ENCODE measurements around the gene FAM171A2. TPM values are rescaled to one million over a fixed set of nuclear protein-coding genes. Genes with fewer than 3 reads are reported as not detected.

The FAM171A2 gene
- total RNA-seq, 4 donors from 2014 or later = 1.0 to 8.1 (median 5.2) TPM

DNA sequence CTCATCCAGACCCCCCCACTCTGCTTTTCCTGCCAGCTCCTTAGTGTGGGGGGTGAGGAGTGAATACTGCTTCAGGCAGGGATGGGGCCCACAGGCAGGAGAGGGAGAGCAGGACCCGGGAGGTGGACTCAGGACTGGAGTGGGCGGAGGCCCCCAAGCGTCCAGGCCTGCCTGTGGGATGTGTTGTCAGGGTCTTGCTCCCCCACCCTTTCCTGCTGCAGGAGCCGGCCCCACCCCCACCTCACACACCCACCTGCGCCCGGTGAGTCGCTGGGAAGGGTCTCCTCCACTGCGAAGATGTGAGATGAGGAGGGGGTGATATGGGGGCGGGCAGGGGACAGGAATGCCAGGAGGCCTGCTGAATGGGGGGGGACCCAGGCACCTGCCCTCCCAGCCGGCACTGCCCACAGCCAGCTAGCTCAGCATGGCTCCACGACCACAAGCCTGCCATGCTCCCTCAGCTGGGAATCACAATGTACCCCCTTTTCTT, 1.1 kb downstream of the FAM171A2 start:
- H3K9me3 ChIP-seq = no peaks in the 10 kb centered on the region
- H3K27me3 ChIP-seq = peaks cover 0 to 12% of the 10 kb centered on the region in 2 donors
- WGBS, 2 donors = 12 to 16% methylated on average over 4 to 8 of the region's 11 CpGs
- TF ChIP-seq, protein P1, sequence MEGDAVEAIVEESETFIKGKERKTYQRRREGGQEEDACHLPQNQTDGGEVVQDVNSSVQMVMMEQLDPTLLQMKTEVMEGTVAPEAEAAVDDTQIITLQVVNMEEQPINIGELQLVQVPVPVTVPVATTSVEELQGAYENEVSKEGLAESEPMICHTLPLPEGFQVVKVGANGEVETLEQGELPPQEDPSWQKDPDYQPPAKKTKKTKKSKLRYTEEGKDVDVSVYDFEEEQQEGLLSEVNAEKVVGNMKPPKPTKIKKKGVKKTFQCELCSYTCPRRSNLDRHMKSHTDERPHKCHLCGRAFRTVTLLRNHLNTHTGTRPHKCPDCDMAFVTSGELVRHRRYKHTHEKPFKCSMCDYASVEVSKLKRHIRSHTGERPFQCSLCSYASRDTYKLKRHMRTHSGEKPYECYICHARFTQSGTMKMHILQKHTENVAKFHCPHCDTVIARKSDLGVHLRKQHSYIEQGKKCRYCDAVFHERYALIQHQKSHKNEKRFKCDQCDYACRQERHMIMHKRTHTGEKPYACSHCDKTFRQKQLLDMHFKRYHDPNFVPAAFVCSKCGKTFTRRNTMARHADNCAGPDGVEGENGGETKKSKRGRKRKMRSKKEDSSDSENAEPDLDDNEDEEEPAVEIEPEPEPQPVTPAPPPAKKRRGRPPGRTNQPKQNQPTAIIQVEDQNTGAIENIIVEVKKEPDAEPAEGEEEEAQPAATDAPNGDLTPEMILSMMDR (IDR thresholded peaks at IDR 0.05) = no peak
- TF ChIP-seq POLR2A (IDR thresholded peaks at IDR 0.05) (no peak), EP300 (IDR thresholded peaks at IDR 0.05) (no peak)
- no peaks in the 10 kb centered on the region for H3K36me3 ChIP-seq
- no peak overlapping the region for H3K27ac ChIP-seq
- peak overlapping the region in 3 of 4 donors; percentile 54 to 74 (median 71) for H3K4me3 ChIP-seq
- DNase-seq (ENCODE audit: low spot score in 2 of 2) = no peak
- peaks cover 0 to 38% (median 17%) of the 10 kb centered on the region in 4 donors for H3K4me1 ChIP-seq

DNA sequence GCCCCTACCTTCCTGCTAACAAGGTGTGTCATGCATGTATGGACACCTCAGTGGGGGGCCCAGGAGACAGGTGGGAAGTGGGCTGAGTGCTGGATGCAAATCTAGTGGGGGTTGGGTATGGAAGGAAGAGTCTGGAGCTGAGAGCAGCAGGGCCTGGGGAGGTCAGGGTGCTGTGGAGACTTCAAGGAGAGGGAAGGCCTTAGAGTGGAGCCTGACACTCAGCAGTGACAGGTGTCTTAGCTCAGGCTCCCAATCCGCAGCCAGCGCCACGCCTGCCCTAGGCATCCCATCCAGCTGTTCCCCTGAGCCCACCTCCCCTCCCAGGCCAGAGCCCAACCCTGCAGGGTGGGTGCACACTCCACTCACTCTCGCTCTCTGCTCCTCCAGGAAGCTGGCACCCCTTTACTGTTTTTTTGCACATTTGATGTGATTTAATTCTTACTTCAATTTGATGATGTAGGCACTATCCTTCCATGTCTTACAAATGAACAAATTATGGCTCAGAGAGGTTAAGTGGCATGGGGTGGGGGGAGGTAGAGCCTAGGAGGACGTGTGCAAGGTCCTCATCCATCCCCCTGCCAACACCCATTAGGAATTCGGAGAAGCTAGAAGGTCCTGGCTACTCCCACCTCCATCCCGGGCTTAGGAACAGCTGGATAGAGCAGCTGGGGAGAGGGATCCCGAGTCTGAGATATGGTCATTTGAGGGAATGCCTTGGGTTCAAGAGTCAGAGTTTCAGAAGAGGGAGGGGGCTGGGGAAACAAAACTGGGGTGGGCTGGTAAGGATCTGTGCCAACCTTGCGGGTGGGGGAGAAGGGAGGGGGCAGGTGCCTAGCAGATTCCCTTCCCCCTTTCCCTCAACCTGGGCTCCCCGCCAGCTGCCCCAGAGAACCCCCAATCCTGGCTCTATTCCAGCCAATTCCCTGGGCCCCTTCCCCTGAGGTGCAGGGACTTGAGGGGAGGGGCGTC, 2.1 kb downstream of the FAM171A2 start:
- DNase-seq (ENCODE audit: low spot score in 2 of 2) = no peak
- WGBS, 2 donors = 49 to 52% methylated on average over 11 of the region's 11 CpGs
- Histone ChIP-seq H3K27me3 (peaks cover 0 to 12% of the 10 kb centered on the region in 2 donors), H3K36me3 (no peaks in the 10 kb centered on the region), H3K4me1 (peaks cover 0 to 38% (median 17%) of the 10 kb centered on the region in 4 donors), H3K4me3 (no peak overlapping the region), H3K9me3 (no peaks in the 10 kb centered on the region), H3K27ac (no peak overlapping the region)
- TF ChIP-seq, protein P1 (IDR thresholded peaks at IDR 0.05) = no peak
- no peak for TF ChIP-seq EP300 (IDR thresholded peaks at IDR 0.05)
- TF ChIP-seq POLR2A (IDR thresholded peaks at IDR 0.05) = no peak

- TF ChIP-seq POLR2A (IDR thresholded peaks at IDR 0.05) (no peak), EP300 (IDR thresholded peaks at IDR 0.05) (no peak)
- TF ChIP-seq, protein P1 (IDR thresholded peaks at IDR 0.05) = no peak
- Histone ChIP-seq H3K9me3 (no peaks in the 10 kb centered on the region), H3K4me1 (peaks cover 0 to 38% (median 17%) of the 10 kb centered on the region in 4 donors), H3K27me3 (peaks cover 0 to 12% of the 10 kb centered on the region in 2 donors), H3K4me3 (no peak overlapping the region), H3K27ac (no peak overlapping the region), H3K36me3 (no peaks in the 10 kb centered on the region)
- no peak for DNase-seq (ENCODE audit: low spot score in 2 of 2)
- 33 to 38% methylated on average over 5 of the region's 5 CpGs for WGBS, 2 donors
These were observed 2.8 kb downstream of the FAM171A2 start for GRCh38 chr17:44360826-44361225.

- WGBS, 2 donors = 60 to 67% methylated on average over 6 of the region's 6 CpGs
These were observed 3.5 kb downstream of the FAM171A2 start for GRCh38 chr17:44360144-44360533.

More at GRCh38 chr17:44360144-44360533, 3.5 kb downstream of the FAM171A2 start:
- DNase-seq (ENCODE audit: low spot score in 2 of 2) = no peak
- H3K36me3 ChIP-seq = no peaks in the 10 kb centered on the region
- H3K9me3 ChIP-seq = no peaks in the 10 kb centered on the region
- peaks cover 0 to 12% of the 10 kb centered on the region in 2 donors for H3K27me3 ChIP-seq
- no peak overlapping the region for H3K4me3 ChIP-seq
- TF ChIP-seq, protein P1 (IDR thresholded peaks at IDR 0.05) = no peak
- no peak for TF ChIP-seq POLR2A (IDR thresholded peaks at IDR 0.05)
- no peak for TF ChIP-seq EP300 (IDR thresholded peaks at IDR 0.05)
- H3K27ac ChIP-seq = no peak overlapping the region
- H3K4me1 ChIP-seq = peaks cover 0 to 38% (median 17%) of the 10 kb centered on the region in 4 donors

All from tibial nerve (tissue), 4 donors.